GM12892 (cell line): ENCODE measurements around the gene DNAH1.

Experiments
- DNase-seq: peaks from one replicate; pipeline ENCODE4 v3.0.0; 2011; ENCODE audit not compliant: insufficient read length
- FAIRE-seq: peaks from 2 replicates; lab custom pipeline; 2011; peaks lifted over from hg19 to GRCh38; lab: Jason Lieb, UNC
- POLR2A ChIP-seq: IDR thresholded peaks from 2 replicates; pipeline ENCODE4 v1.6.1; 2011; ENCODE audit warnings: low read depth, low read length, control low read depth
- POLR2AphosphoS5 ChIP-seq: IDR thresholded peaks from 2 replicates; pipeline ENCODE4 v1.6.1; 2011; ENCODE audit warnings: low read depth, low read length, control low read depth
- TAF1 ChIP-seq: IDR thresholded peaks from 2 replicates; pipeline ENCODE4 v1.6.1; 2011; ENCODE audit warnings: low read depth, mild to moderate bottlenecking, control low read depth, low read length, borderline replicate concordance

Gene DNAH1

GRCh38 chr3:52292247-52293065, 23.7 kb upstream of the DNAH1 start:
- TF ChIP-seq TAF1 (no peak), POLR2A (no peak), POLR2AphosphoS5 (no peak)
- no peak for DNase-seq
- no peak for FAIRE-seq

GRCh38 chr3:52293491-52294319, 22.4 kb upstream of the DNAH1 start:
- DNase-seq (no peak), FAIRE-seq (no peak)
- TF ChIP-seq POLR2AphosphoS5, result 0 out of 2 replicates have a peak, but pooled peaks have one; percentile 21
- TF ChIP-seq TAF1, result no peak
- no peak for TF ChIP-seq POLR2A

- TF ChIP-seq POLR2A (no peak), TAF1 (no peak), POLR2AphosphoS5 (no peak)
- DNase-seq, result no peak
- FAIRE-seq, result no peak
Measured at GRCh38 chr3:52294320-52295150, 21.6 kb upstream of the DNAH1 start.

- TF ChIP-seq POLR2A, result no peak
- FAIRE-seq (no peak), DNase-seq (no peak)
Measured at GRCh38 chr3:52295671-52296208, 20.4 kb upstream of the DNAH1 start.

- FAIRE-seq (no peak), DNase-seq (no peak)
- TF ChIP-seq POLR2AphosphoS5, result no peak
- no peak for TF ChIP-seq TAF1
- TF ChIP-seq POLR2A, result no peak
Measured at GRCh38 chr3:52297242-52298148, 18.6 kb upstream of the DNAH1 start.

- no peak for DNase-seq
- no peak for FAIRE-seq
- TF ChIP-seq TAF1, result no peak
- no peak for TF ChIP-seq POLR2AphosphoS5
- TF ChIP-seq POLR2A, result no peak
Measured at GRCh38 chr3:52298149-52299098, 17.7 kb upstream of the DNAH1 start.

- TF ChIP-seq TAF1 (no peak), POLR2A (no peak), POLR2AphosphoS5 (no peak)
- DNase-seq (no peak), FAIRE-seq (no peak)
Measured at GRCh38 chr3:52299247-52299878, 16.8 kb upstream of the DNAH1 start.

- DNase-seq (no peak), FAIRE-seq (peak; percentile 86)
- TF ChIP-seq TAF1, result no peak
- TF ChIP-seq POLR2A, result no peak
- TF ChIP-seq POLR2AphosphoS5, result no peak
Measured at GRCh38 chr3:52299879-52300611, 16.1 kb upstream of the DNAH1 start.
